ENCODE results near the gene EDC3.

DNA sequence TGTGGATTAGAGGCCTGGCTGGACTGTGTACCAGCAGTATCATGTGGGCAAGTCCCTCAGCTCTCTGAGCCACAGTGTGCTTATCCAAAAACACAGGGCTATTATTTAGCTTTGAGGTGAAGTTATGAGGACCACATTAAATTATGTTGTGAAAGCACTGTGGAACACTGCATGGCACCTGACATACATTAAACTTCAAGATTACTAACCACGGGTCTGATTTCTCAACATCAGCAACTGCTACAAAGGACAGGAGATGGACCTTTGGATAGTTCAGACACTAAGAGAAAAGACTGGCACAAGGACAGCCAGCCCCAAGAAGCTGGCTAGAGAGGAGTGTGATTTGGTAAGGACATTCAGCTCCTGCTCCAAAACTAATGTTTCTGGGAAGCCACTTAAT is 58.8 kb downstream of the EDC3 start:
- TF ChIP-seq, protein P1, sequence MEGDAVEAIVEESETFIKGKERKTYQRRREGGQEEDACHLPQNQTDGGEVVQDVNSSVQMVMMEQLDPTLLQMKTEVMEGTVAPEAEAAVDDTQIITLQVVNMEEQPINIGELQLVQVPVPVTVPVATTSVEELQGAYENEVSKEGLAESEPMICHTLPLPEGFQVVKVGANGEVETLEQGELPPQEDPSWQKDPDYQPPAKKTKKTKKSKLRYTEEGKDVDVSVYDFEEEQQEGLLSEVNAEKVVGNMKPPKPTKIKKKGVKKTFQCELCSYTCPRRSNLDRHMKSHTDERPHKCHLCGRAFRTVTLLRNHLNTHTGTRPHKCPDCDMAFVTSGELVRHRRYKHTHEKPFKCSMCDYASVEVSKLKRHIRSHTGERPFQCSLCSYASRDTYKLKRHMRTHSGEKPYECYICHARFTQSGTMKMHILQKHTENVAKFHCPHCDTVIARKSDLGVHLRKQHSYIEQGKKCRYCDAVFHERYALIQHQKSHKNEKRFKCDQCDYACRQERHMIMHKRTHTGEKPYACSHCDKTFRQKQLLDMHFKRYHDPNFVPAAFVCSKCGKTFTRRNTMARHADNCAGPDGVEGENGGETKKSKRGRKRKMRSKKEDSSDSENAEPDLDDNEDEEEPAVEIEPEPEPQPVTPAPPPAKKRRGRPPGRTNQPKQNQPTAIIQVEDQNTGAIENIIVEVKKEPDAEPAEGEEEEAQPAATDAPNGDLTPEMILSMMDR (IDR thresholded peaks at IDR 0.05) = no peak
- no peak for TF ChIP-seq POLR2A (IDR thresholded peaks at IDR 0.05)
- no peak for TF ChIP-seq POLR2AphosphoS5 (IDR thresholded peaks at IDR 0.05)

Measured in sigmoid colon (tissue), 4 donors.